LNCAP (cell line): ENCODE measurements around the gene CCDC3.

ENCODE experiments used
- CTCF ChIP-seq: fragments of 450-650 bp; IDR thresholded peaks from 2 replicates; pipeline ENCODE4 v1.5.1; 2017; ENCODE audit warnings: mild to moderate bottlenecking

The CCDC3 gene

GRCh38 chr10:12934777-12935176, 66.7 kb downstream of the CCDC3 start:
- TF ChIP-seq CTCF: no peak

- no peak for TF ChIP-seq CTCF
Measured at GRCh38 chr10:12929381-12929780, 72.1 kb downstream of the CCDC3 start.

- TF ChIP-seq CTCF: no peak
Measured at GRCh38 chr10:12928571-12928970, 72.9 kb downstream of the CCDC3 start.

- no peak for TF ChIP-seq CTCF
Measured at GRCh38 chr10:12927896-12928295, 73.6 kb downstream of the CCDC3 start.

- TF ChIP-seq CTCF: no peak
Measured at GRCh38 chr10:12925845-12926244, 75.7 kb downstream of the CCDC3 start.

- TF ChIP-seq CTCF: no peak
Measured at GRCh38 chr10:12924911-12925310, 76.6 kb downstream of the CCDC3 start.

- no peak for TF ChIP-seq CTCF
Measured at GRCh38 chr10:12922117-12922900, 79.2 kb downstream of the CCDC3 start.

- no peak for TF ChIP-seq CTCF
Measured at GRCh38 chr10:12921163-12921562, 80.3 kb downstream of the CCDC3 start.
